Smooth muscle cell (in vitro differentiated cells): ENCODE data around the gene G3BP1. TPM values are rescaled to one million over a fixed set of nuclear protein-coding genes. Genes with fewer than 3 reads are reported as not detected.

Experiments used
- polyA plus RNA-seq: library from polyadenylated mRNA; unstranded; fragments of >200 nt; fragmentation: Nextera tagmentation; extraction: Ambion mirVana; gene quantifications from 2 replicates; pipeline ENCODE4 v1.2.1, GENCODE V29; 2016
- total RNA-seq: library from RNA; depleted of rRNA; stranded (reverse); fragments of >200 nt; gene quantifications from 2 replicates; pipeline ENCODE4 v1.2.3, GENCODE V29; 2014

Gene G3BP1
- total and polyA plus RNA-seq, 2 experiments from 2014 or later = 69.5 to 96.8 TPM

Other genes with a start within 250 kb of the G3BP1 start
- 7.0 and 10.1 TPM in 2 replicates for gene FAT2, start 180.6 kb upstream of the G3BP1 start, total RNA-seq
- 0.65 and 3.8 TPM in 2 replicates for gene FAT2, start 180.6 kb upstream of the G3BP1 start, polyA plus RNA-seq
- 7,113 and 8,137 TPM in 2 replicates for gene SPARC, start 85.0 kb upstream of the G3BP1 start, total RNA-seq
- 13,534 and 19,518 TPM in 2 replicates for gene SPARC, start 85.0 kb upstream of the G3BP1 start, polyA plus RNA-seq
- 73.3 and 84.3 TPM in 2 replicates for gene ATOX1, start 13.3 kb upstream of the G3BP1 start, total RNA-seq
- gene ATOX1, start 13.3 kb upstream of the G3BP1 start, polyA plus RNA-seq = 315 and 337 TPM in 2 replicates
- not detected in 2 replicates for gene GLRA1, start 152.9 kb downstream of the G3BP1 start, total RNA-seq
- not detected in 2 replicates for gene GLRA1, start 152.9 kb downstream of the G3BP1 start, polyA plus RNA-seq